GM10266 (cell line): ENCODE results near the gene C1orf53.
"Not testable (repeated sequence)": the region's sequence is repeated elsewhere in the genome, so short reads cannot be mapped to it uniquely, and the experiment has no call there.

Source experiments
- DNase-seq: peaks from one replicate; pipeline ENCODE4 v3.0.0; 2012; ENCODE audit errors: extremely low spot score
- TF ChIP-seq, protein P1 (sequence below): IDR thresholded peaks from 2 replicates; pipeline ENCODE4 v1.5.1; 2012; ENCODE audit warnings: mild to moderate bottlenecking, low read depth; ENCODE audit not compliant: control insufficient read depth, insufficient read depth; ENCODE audit errors: missing control alignments

Gene C1orf53

DNA sequence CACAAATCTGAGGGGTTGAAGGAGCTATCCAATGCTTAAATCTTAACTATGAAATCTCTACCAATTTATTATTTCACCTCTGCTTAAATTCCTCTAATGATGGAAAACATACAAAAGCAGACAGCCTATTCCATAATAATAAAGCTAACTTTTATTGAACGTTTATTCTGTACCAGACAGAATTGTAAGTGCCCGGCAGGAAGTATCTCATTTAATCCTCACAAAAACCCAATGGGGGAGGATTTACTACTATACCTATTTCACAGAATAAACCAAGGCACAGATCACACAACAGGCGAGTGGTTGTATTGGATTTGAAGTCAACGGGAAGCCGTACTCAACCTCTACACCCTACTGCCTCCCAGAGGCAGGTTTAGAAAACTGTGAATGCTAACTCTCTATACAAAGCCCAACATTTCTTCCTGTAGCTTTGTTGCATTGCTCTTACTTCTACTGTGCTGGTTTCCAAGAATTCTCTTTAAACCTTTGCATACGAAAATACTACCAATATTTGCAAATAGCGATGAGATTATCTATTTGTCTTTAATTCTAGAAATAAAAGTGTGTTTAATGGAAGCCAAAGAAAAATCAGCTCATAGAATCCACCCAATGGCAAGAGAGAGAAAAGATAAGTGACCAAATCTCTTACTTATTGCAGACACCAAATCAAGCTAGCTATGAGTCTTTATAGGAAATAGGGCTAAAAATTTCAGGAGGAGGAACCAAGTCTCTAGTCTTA lies 33.5 kb upstream of the C1orf53 start:
- TF ChIP-seq, protein P1, sequence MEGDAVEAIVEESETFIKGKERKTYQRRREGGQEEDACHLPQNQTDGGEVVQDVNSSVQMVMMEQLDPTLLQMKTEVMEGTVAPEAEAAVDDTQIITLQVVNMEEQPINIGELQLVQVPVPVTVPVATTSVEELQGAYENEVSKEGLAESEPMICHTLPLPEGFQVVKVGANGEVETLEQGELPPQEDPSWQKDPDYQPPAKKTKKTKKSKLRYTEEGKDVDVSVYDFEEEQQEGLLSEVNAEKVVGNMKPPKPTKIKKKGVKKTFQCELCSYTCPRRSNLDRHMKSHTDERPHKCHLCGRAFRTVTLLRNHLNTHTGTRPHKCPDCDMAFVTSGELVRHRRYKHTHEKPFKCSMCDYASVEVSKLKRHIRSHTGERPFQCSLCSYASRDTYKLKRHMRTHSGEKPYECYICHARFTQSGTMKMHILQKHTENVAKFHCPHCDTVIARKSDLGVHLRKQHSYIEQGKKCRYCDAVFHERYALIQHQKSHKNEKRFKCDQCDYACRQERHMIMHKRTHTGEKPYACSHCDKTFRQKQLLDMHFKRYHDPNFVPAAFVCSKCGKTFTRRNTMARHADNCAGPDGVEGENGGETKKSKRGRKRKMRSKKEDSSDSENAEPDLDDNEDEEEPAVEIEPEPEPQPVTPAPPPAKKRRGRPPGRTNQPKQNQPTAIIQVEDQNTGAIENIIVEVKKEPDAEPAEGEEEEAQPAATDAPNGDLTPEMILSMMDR = peak; percentile 52
- DNase-seq = peak; percentile 56

DNA sequence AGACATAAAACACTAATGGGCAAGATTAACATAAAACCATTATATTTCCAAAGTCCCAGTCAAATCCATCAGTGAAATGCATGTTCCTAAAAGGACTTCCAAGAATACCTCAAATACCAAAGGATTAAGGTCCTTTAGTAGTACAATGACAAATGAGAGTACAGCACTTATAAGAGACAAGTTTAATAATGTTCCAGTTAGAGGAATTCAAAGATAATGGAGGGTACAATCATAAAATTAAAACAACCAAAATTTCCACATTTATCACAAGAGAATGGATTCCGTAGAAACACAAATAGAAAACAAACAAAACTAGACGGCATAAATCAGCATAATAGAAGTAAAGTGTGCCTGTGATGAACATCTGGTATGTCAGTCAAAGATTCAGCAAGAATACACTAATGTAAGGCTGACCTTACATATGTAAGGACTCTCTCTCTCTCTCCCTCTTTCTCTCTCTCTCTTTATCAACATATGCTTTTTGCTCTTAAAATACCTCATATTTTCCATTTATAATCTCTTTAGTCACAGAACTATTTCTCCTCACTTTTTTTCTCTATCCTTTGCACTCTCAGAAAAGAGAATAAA lies 32.8 kb upstream of the C1orf53 start:
- TF ChIP-seq, protein P1 = no peak
- no peak for DNase-seq

DNA sequence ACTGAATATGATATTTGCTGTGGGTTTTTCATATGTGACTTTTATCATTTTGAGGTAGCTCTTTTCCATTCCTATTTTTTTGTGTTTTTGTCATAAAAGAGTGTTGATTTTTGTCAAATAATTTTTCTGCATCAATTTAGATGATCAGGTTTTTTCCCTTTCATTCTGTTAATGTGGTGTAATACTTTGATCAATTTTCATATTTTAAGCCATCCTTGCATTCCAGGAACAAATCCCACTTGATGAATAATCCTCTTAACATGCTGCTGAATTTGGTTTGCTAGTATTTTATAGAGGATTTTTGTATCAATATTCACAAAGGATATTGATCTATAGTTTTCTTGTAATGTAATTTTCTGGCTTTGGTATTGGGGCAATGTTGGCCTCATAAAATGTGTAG lies 25.5 kb upstream of the C1orf53 start:
- DNase-seq = no peak
- TF ChIP-seq, protein P1 = no peak

DNA sequence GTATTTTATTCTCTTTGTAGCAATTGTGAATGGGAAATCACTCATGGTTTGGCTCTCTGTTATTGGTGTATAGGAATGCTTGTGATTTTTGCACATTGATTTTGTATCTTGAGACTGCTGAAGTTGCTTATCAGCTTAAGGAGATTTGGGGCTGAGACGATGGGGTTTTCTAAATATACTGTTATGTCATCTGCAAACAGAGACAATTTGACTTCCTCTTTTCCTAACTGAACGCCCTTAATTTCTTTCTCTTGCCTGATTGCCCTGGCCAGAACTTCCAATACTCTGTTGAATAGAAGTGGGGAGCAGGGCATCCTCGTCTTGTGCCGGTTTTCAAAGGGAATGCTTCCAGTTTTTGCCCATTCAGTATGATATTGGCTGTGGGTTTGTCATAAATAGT lies 22.0 kb upstream of the C1orf53 start:
- not testable (repeated sequence) for DNase-seq

DNA sequence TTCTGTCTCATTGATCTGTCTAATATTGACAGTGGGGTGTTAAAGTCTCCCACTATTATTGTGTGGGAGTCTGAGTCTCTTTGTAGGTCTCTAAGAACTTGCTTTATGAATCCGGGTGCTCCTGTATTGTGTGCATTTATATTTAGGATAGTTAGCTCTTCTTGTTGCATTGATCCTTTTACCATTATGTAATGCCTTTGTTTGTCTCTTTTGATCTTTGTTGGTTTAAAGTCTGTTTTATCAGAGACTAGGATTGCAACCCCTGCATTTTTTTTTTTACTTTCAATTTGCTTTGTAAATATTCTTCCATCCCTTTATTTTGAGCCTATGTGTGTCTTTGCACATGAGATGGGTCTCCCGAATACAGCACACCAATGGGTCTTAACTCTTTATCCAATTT lies 20.2 kb upstream of the C1orf53 start:
- DNase-seq = not testable (repeated sequence)

DNA sequence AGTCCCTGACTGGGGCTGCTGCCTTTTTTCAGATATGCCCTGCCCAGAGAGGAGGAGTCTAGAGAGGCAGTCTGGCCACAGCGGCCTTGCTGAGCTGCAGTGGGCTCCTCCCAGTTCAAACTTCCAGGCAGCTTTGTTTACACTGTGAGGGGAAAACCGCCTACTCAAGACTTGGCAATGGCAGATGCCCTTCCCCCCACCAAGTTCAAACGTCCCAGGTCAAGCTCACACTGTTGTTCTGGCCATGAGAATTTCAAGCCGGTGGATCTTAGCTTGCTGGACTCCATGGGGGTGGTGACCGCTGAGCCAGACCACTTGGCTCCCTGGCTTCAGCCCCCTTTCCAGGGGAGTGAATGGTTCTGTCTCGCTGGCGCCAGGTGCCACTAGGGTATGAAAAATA lies 18.3 kb upstream of the C1orf53 start:
- DNase-seq = no peak
- TF ChIP-seq, protein P1 = no peak

DNA sequence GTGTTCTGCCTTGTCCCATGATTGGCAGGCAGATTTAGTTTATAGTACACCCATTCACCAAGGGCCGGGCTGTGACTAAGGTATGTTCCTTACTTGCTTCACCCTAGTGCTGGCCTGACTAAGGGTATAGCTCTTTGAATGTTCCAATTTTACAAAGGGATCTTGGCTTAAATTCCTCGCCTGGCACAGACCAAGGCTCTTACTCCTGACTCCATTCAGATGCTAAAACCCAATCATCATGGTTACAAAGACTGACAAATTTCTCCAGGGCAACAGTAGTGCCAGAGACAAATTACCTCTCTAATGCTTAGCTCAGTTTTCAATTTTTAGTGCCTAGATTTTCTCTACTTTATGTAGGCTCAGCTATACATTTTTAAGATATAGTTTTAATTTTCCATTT lies 11.5 kb upstream of the C1orf53 start:
- TF ChIP-seq, protein P1 = no peak
- no peak for DNase-seq

DNA sequence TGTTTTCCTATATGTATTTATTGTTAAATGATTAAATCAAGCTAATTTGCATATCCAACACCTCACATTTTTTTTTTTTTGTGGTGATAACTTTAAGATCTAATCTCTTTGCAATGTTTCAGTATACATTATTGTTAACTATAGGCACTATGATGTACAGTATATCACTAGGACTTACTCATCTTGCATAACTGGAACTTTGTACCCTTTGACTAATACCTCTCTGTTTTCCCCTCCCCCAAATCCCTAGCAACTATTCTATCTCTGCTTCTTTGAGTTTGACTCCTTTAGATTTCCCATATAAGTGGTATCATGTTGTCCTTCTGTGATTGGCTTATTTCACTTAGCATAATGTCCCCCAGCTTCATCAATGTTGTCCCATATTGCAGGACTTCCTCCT lies 9.7 kb upstream of the C1orf53 start:
- DNase-seq = no peak

More for the DNA sequence above, 9.7 kb upstream of the C1orf53 start:
- TF ChIP-seq, protein P1 = no peak
